Measurements from ENCODE around the gene NOTO.
"Not testable (repeated sequence)": the region's sequence is repeated elsewhere in the genome, so short reads cannot be mapped to it uniquely, and the experiment has no call there.

- TF ChIP-seq POLR2A (IDR thresholded peaks at IDR 0.05; ENCODE audit: extremely low read depth, insufficient read length); CTCF (IDR thresholded peaks at IDR 0.05; ENCODE audit: low read depth, low read length); MYC (IDR thresholded peaks at IDR 0.05; ENCODE audit: low read depth, low read length); MAX (IDR thresholded peaks at IDR 0.05; ENCODE audit: low read depth, low read length): not testable (repeated sequence)
Measured at GRCh38 chr2:73165978-73166377, 36.4 kb upstream of the NOTO start.

Data from NB4 (cell line).